Measurements from ENCODE around the gene MAP7. TPM values are rescaled to one million over a fixed set of nuclear protein-coding genes. Genes with fewer than 3 reads are reported as not detected.
"Not testable (repeated sequence)": the region's sequence is repeated elsewhere in the genome, so short reads cannot be mapped to it uniquely, and the experiment has no call there.

Gene MAP7
- total RNA-seq, 2 experiments from 2014 or later = 1.1 to 1.3 TPM

- not testable (repeated sequence) for H3K4me1 Mint-ChIP-seq (ENCODE audit: low read depth); H3K27ac Mint-ChIP-seq
- peaks cover 25% of the 10 kb centered on the region for H3K36me3 Mint-ChIP-seq (ENCODE audit: low read depth)
Measured at GRCh38 chr6:136584290-136584689, 34.1 kb upstream of the MAP7 start.

GRCh38 chr6:136582711-136583471, 32.7 kb upstream of the MAP7 start:
- Mint-ChIP-seq H3K36me3 (ENCODE audit: low read depth) (peaks cover 29% of the 10 kb centered on the region), H3K4me3 (no peak overlapping the region), H3K27ac (no peak overlapping the region), H3K4me1 (ENCODE audit: low read depth) (no peaks in the 10 kb centered on the region), H3K9me3 (no peaks in the 10 kb centered on the region), H3K27me3 (ENCODE audit: low read depth) (no peaks in the 10 kb centered on the region)
- DNase-seq = no peak
- CTCF ChIA-PET = interaction anchor here (2.1 kb wide), 1 partner anchor 209 kb away, joined by 12 read pairs; the partner anchor contains the start of gene MAP3K5
- intact Hi-C loops (cut with micrococcal nuclease) = loop anchor here (1.0 to 2.0 kb wide), 3 partner anchors 61 to 344 kb away; no protein-coding TSS in a partner anchor

More at GRCh38 chr6:136584290-136584689, 34.1 kb upstream of the MAP7 start:
- CTCF ChIA-PET = interaction anchor here (0.6 kb wide), 1 partner anchor 23 kb away, joined by 3 read pairs; no protein-coding TSS in a partner anchor
- H3K4me3 Mint-ChIP-seq; intact Hi-C loops (cut with micrococcal nuclease); DNase-seq; H3K27me3 Mint-ChIP-seq (ENCODE audit: low read depth); H3K9me3 Mint-ChIP-seq: not testable (repeated sequence)

- H3K27ac Mint-ChIP-seq = no peak overlapping the region
- CTCF ChIA-PET = no interaction called here
- H3K36me3 Mint-ChIP-seq (ENCODE audit: low read depth) = peaks cover 34% of the 10 kb centered on the region
- no peak for DNase-seq
- intact Hi-C loops (cut with micrococcal nuclease) = no loop called here
- H3K4me1 Mint-ChIP-seq (ENCODE audit: low read depth) = no peaks in the 10 kb centered on the region
- no peaks in the 10 kb centered on the region for H3K27me3 Mint-ChIP-seq (ENCODE audit: low read depth)
- no peak overlapping the region for H3K4me3 Mint-ChIP-seq
- no peaks in the 10 kb centered on the region for H3K9me3 Mint-ChIP-seq
Measured at GRCh38 chr6:136579800-136580199, 29.6 kb upstream of the MAP7 start.

- Mint-ChIP-seq H3K27me3 (ENCODE audit: low read depth) (no peaks in the 10 kb centered on the region), H3K27ac (no peak overlapping the region)
- intact Hi-C loops (cut with micrococcal nuclease) = no loop called here
Measured at GRCh38 chr6:136576821-136577220, 26.6 kb upstream of the MAP7 start.

GRCh38 chr6:136571496-136571895, 21.3 kb upstream of the MAP7 start:
- DNase-seq = no peak
- Mint-ChIP-seq H3K4me3 (no peak overlapping the region), H3K27me3 (ENCODE audit: low read depth) (no peaks in the 10 kb centered on the region), H3K36me3 (ENCODE audit: low read depth) (peaks cover 39% of the 10 kb centered on the region), H3K27ac (no peak overlapping the region), H3K9me3 (peaks cover 12% of the 10 kb centered on the region), H3K4me1 (ENCODE audit: low read depth) (no peaks in the 10 kb centered on the region)
- CTCF ChIA-PET = interaction anchor here (0.6 kb wide), 1 partner anchor 528 kb away, joined by 4 read pairs; no protein-coding TSS in a partner anchor
- intact Hi-C loops (cut with micrococcal nuclease) = no loop called here

More at GRCh38 chr6:136576821-136577220, 26.6 kb upstream of the MAP7 start:
- Mint-ChIP-seq H3K4me3 (no peak overlapping the region), H3K36me3 (ENCODE audit: low read depth) (peaks cover 45% of the 10 kb centered on the region), H3K4me1 (ENCODE audit: low read depth) (no peaks in the 10 kb centered on the region), H3K9me3 (peaks cover under 1% of the 10 kb centered on the region)
- CTCF ChIA-PET = no interaction called here
- DNase-seq = no peak

- CTCF ChIA-PET = interaction anchor here (0.6 kb wide), 1 partner anchor 528 kb away, joined by 4 read pairs; no protein-coding TSS in a partner anchor
Measured at GRCh38 chr6:136571065-136571464, 20.8 kb upstream of the MAP7 start.

GRCh38 chr6:136568129-136568528, 17.9 kb upstream of the MAP7 start:
- no peak for DNase-seq
- intact Hi-C loops (cut with micrococcal nuclease) = no loop called here
- H3K36me3 Mint-ChIP-seq (ENCODE audit: low read depth) = peaks cover 25% of the 10 kb centered on the region
- CTCF ChIA-PET = no interaction called here
- H3K27me3 Mint-ChIP-seq (ENCODE audit: low read depth) = no peaks in the 10 kb centered on the region
- H3K4me1 Mint-ChIP-seq (ENCODE audit: low read depth) = no peaks in the 10 kb centered on the region
- no peak overlapping the region for H3K27ac Mint-ChIP-seq
- peaks cover 12% of the 10 kb centered on the region for H3K9me3 Mint-ChIP-seq
- no peak overlapping the region for H3K4me3 Mint-ChIP-seq

More at GRCh38 chr6:136571065-136571464, 20.8 kb upstream of the MAP7 start:
- Mint-ChIP-seq H3K27ac (no peak overlapping the region), H3K27me3 (ENCODE audit: low read depth) (no peaks in the 10 kb centered on the region), H3K9me3 (peaks cover 12% of the 10 kb centered on the region), H3K4me3 (no peak overlapping the region), H3K36me3 (ENCODE audit: low read depth) (peaks cover 39% of the 10 kb centered on the region), H3K4me1 (ENCODE audit: low read depth) (no peaks in the 10 kb centered on the region)
- no peak for DNase-seq
- intact Hi-C loops (cut with micrococcal nuclease) = no loop called here

GRCh38 chr6:136567688-136568087, 17.5 kb upstream of the MAP7 start:
- DNase-seq = no peak
- Mint-ChIP-seq H3K9me3 (peaks cover 12% of the 10 kb centered on the region), H3K36me3 (ENCODE audit: low read depth) (peaks cover 22% of the 10 kb centered on the region), H3K4me1 (ENCODE audit: low read depth) (no peaks in the 10 kb centered on the region), H3K27ac (no peak overlapping the region), H3K27me3 (ENCODE audit: low read depth) (no peaks in the 10 kb centered on the region), H3K4me3 (no peak overlapping the region)
- intact Hi-C loops (cut with micrococcal nuclease) = no loop called here
- CTCF ChIA-PET = interaction anchor here (1.6 kb wide), 1 partner anchor 19 kb away, joined by 3 read pairs; no protein-coding TSS in a partner anchor

- CTCF ChIA-PET = interaction anchor here (0.6 to 2.2 kb wide), 4 partner anchors 9 to 20 kb away, joined by 3 to 6 read pairs (median 3); partner anchors contain the start of gene MAP7
- DNase-seq = no peak
- intact Hi-C loops (cut with micrococcal nuclease) = no loop called here
- no peaks in the 10 kb centered on the region for H3K4me1 Mint-ChIP-seq (ENCODE audit: low read depth)
- no peaks in the 10 kb centered on the region for H3K27me3 Mint-ChIP-seq (ENCODE audit: low read depth)
- H3K9me3 Mint-ChIP-seq = peaks cover 12% of the 10 kb centered on the region
- H3K4me3 Mint-ChIP-seq = no peak overlapping the region
- peaks cover 21% of the 10 kb centered on the region for H3K36me3 Mint-ChIP-seq (ENCODE audit: low read depth)
- no peak overlapping the region for H3K27ac Mint-ChIP-seq
Measured at GRCh38 chr6:136566851-136567250, 16.6 kb upstream of the MAP7 start.

- Mint-ChIP-seq H3K27me3 (ENCODE audit: low read depth) (no peaks in the 10 kb centered on the region), H3K9me3 (peaks cover 5% of the 10 kb centered on the region), H3K4me1 (ENCODE audit: low read depth) (no peaks in the 10 kb centered on the region), H3K27ac (no peak overlapping the region), H3K36me3 (ENCODE audit: low read depth) (peaks cover 17% of the 10 kb centered on the region), H3K4me3 (no peak overlapping the region)
- CTCF ChIA-PET = interaction anchor here (1.0 to 2.2 kb wide), 3 partner anchors 15 to 21 kb away, joined by 3 to 6 read pairs (median 3); partner anchors contain the start of gene MAP7
- no peak for DNase-seq
- intact Hi-C loops (cut with micrococcal nuclease) = no loop called here
Measured at GRCh38 chr6:136566007-136566487, 15.8 kb upstream of the MAP7 start.

- Mint-ChIP-seq H3K9me3 (no peaks in the 10 kb centered on the region), H3K27me3 (ENCODE audit: low read depth) (no peaks in the 10 kb centered on the region), H3K36me3 (ENCODE audit: low read depth) (peaks cover 13% of the 10 kb centered on the region), H3K4me1 (ENCODE audit: low read depth) (no peaks in the 10 kb centered on the region), H3K27ac (no peak overlapping the region), H3K4me3 (no peak overlapping the region)
- CTCF ChIA-PET = no interaction called here
- no peak for DNase-seq
- intact Hi-C loops (cut with micrococcal nuclease) = no loop called here
Measured at GRCh38 chr6:136564180-136564579, 14.0 kb upstream of the MAP7 start.

- CTCF ChIA-PET = interaction anchor here (0.7 kb wide), 1 partner anchor 1657 kb away, joined by 3 read pairs; no protein-coding TSS in a partner anchor
- no peak overlapping the region for H3K27ac Mint-ChIP-seq
- H3K4me3 Mint-ChIP-seq = no peak overlapping the region
- no peaks in the 10 kb centered on the region for H3K27me3 Mint-ChIP-seq (ENCODE audit: low read depth)
- intact Hi-C loops (cut with micrococcal nuclease) = no loop called here
- DNase-seq = no peak
- no peaks in the 10 kb centered on the region for H3K4me1 Mint-ChIP-seq (ENCODE audit: low read depth)
- peaks cover 11% of the 10 kb centered on the region for H3K36me3 Mint-ChIP-seq (ENCODE audit: low read depth)
- H3K9me3 Mint-ChIP-seq = no peaks in the 10 kb centered on the region
Measured at GRCh38 chr6:136563386-136564152, 13.3 kb upstream of the MAP7 start.
